Measurements from ENCODE around the gene SMOC1.

- no peak for TF ChIP-seq CTCF (conservative IDR thresholded peaks at IDR 0.05; ENCODE audit: low read depth, low read length)
- no peak for TF ChIP-seq EZH2 (IDR thresholded peaks at IDR 0.05; ENCODE audit: low read length, unreplicated experiment)
Observed at GRCh38 chr14:69853774-69854173, 25.4 kb upstream of the SMOC1 start.

Measured in PC-3 (cell line).